Hepatocyte (in vitro differentiated cells): ENCODE measurements around the gene SHBG. TPM values are rescaled to one million over a fixed set of nuclear protein-coding genes. Genes with fewer than 3 reads are reported as not detected.
"Not testable (repeated sequence)": the region's sequence is repeated elsewhere in the genome, so short reads cannot be mapped to it uniquely, and the experiment has no call there.

ENCODE experiments used
- DNase-seq: peaks from one replicate; pipeline ENCODE4 v3.0.0-alpha.2; 2016; ENCODE audit warnings: low spot score
- H2AFZ ChIP-seq: fragments of 200-600 bp; sonication (generic); 2 replicates; pipeline ENCODE4 v1.6.0; 2016; ENCODE audit warnings: antibody characterized with exemption, mild to moderate bottlenecking
- H3K27ac ChIP-seq: fragments of 200-600 bp; sonication (generic); 2 replicates; pipeline ENCODE4 v1.5.1; 2016; ENCODE audit warnings: mild to moderate bottlenecking
- H3K27me3 ChIP-seq: fragments of 200-600 bp; sonication (generic); 2 replicates; pipeline ENCODE4 v1.6.1; 2016
- H3K36me3 ChIP-seq: fragments of 200-600 bp; sonication (generic); replicated peaks from 2 replicates; pipeline ENCODE4 v1.5.1; 2016; ENCODE audit warnings: low read depth; ENCODE audit not compliant: insufficient read depth
- H3K4me1 ChIP-seq: fragments of 200-600 bp; sonication (generic); 2 replicates; pipeline ENCODE4 v1.5.1; 2016; ENCODE audit warnings: mild to moderate bottlenecking, moderate library complexity; ENCODE audit not compliant: insufficient read depth
- H3K4me2 ChIP-seq: fragments of 200-600 bp; sonication (generic); 2 replicates; pipeline ENCODE4 v1.6.0; 2016
- H3K4me3 ChIP-seq: fragments of 200-600 bp; sonication (generic); 2 replicates; pipeline ENCODE4 v1.5.1; 2016; ENCODE audit warnings: mild to moderate bottlenecking
- H3K79me2 ChIP-seq: fragments of 200-600 bp; sonication (generic); 2 replicates; pipeline ENCODE4 v1.6.0; 2017; ENCODE audit warnings: mild to moderate bottlenecking
- H3K9me2 ChIP-seq: fragments of 200-600 bp; sonication (generic); replicated peaks from 2 replicates; pipeline ENCODE4 v1.6.0; 2017; ENCODE audit warnings: mild to moderate bottlenecking; ENCODE audit not compliant: insufficient read depth
- H3K9me3 ChIP-seq: fragments of 200-600 bp; sonication (generic); 2 replicates; pipeline ENCODE4 v1.5.1; 2016; ENCODE audit warnings: low read depth, mild to moderate bottlenecking
- H4K20me1 ChIP-seq: fragments of 200-600 bp; sonication (generic); 2 replicates; pipeline ENCODE4 v1.6.0; 2016; ENCODE audit warnings: mild to moderate bottlenecking; ENCODE audit not compliant: insufficient read depth, poor library complexity, severe bottlenecking
- CTCF ChIP-seq: fragments of 200-600 bp; sonication (generic); IDR thresholded peaks from 2 replicates; pipeline ENCODE4 v1.5.1; 2016; ENCODE audit warnings: antibody characterized with exemption, mild to moderate bottlenecking; ENCODE audit not compliant: poor library complexity
- EZH2 ChIP-seq: fragments of 200-600 bp; sonication (generic); IDR thresholded peaks from 2 replicates; pipeline ENCODE4 v1.6.1; 2016; ENCODE audit warnings: antibody characterized with exemption, mild to moderate bottlenecking, borderline replicate concordance
- EZH2phosphoT487 ChIP-seq: fragments of 200-600 bp; sonication (generic); IDR thresholded peaks from one replicate; pipeline ENCODE4 v1.6.1; 2018; ENCODE audit warnings: antibody characterized with exemption, mild to moderate bottlenecking, low read depth, moderate library complexity; ENCODE audit not compliant: unreplicated experiment, severe bottlenecking
- WGBS: methylation state at CpG from one replicate; pipeline ENCODE4 v1.1.6; 2016; ENCODE audit warnings: low lambda C conversion rate; ENCODE audit errors: missing lambda C conversion rate; 5-methylcytosine and 5-hydroxymethylcytosine counted together
- polyA plus RNA-seq: library from polyadenylated mRNA; unstranded; fragments of >200 nt; fragmentation: Nextera tagmentation; extraction: Ambion mirVana; gene quantifications from 2 replicates; pipeline ENCODE4 v1.2.1, GENCODE V29; 2016
- total RNA-seq: library from RNA; depleted of rRNA; stranded (reverse); fragments of >200 nt; gene quantifications from 2 replicates; pipeline ENCODE4 v1.2.3, GENCODE V29; 2014

Gene SHBG
- total and polyA plus RNA-seq, 2 experiments from 2014 or later, result 5.3 to 9.0 TPM

GRCh38 chr17:7633093-7633492 lies 3.2 kb downstream of the SHBG start:
- H3K4me3 ChIP-seq, result no peak overlapping the region
- no peak overlapping the region for H3K27ac ChIP-seq
- no peak for TF ChIP-seq EZH2
- TF ChIP-seq CTCF, result no peak
- TF ChIP-seq EZH2phosphoT487, result no peak
- no peaks in the 10 kb centered on the region for H3K9me2 ChIP-seq
- no peaks in the 10 kb centered on the region for H3K79me2 ChIP-seq
- WGBS, result 85% methylated on average over 2 of the region's 2 CpGs
- H3K9me3 ChIP-seq, result no peaks in the 10 kb centered on the region
- H3K4me1 ChIP-seq, result peaks cover 5% of the 10 kb centered on the region
- H3K36me3 ChIP-seq, result no peaks in the 10 kb centered on the region
- H3K4me2 ChIP-seq, result no peak overlapping the region
- H4K20me1 ChIP-seq, result no peaks in the 10 kb centered on the region
- H2AFZ ChIP-seq, result no peak overlapping the region
- DNase-seq, result no peak
- H3K27me3 ChIP-seq, result no peaks in the 10 kb centered on the region

- H3K36me3 ChIP-seq, result no peaks in the 10 kb centered on the region
- H2AFZ ChIP-seq, result no peak overlapping the region
- 34% methylated on average over 5 of the region's 5 CpGs for WGBS
- no peaks in the 10 kb centered on the region for H3K27me3 ChIP-seq
- no peaks in the 10 kb centered on the region for H3K9me2 ChIP-seq
- no peak overlapping the region for H3K27ac ChIP-seq
- H3K9me3 ChIP-seq, result no peaks in the 10 kb centered on the region
- H3K4me1 ChIP-seq, result peaks cover 3% of the 10 kb centered on the region
- no peak overlapping the region for H3K4me2 ChIP-seq
- H4K20me1 ChIP-seq, result no peaks in the 10 kb centered on the region
- H3K4me3 ChIP-seq, result no peak overlapping the region
- peak; percentile 72 for DNase-seq
- TF ChIP-seq CTCF (peak; percentile 61), EZH2phosphoT487 (no peak), EZH2 (no peak)
- H3K79me2 ChIP-seq, result no peaks in the 10 kb centered on the region
Measured at GRCh38 chr17:7634384-7634783, 4.4 kb downstream of the SHBG start.

GRCh38 chr17:7636163-7636562 lies 6.2 kb downstream of the SHBG start:
- no peak overlapping the region for H3K4me2 ChIP-seq
- no peaks in the 10 kb centered on the region for H3K9me2 ChIP-seq
- H4K20me1 ChIP-seq, result no peaks in the 10 kb centered on the region
- no peaks in the 10 kb centered on the region for H3K9me3 ChIP-seq
- H3K27ac ChIP-seq, result no peak overlapping the region
- H3K79me2 ChIP-seq, result no peaks in the 10 kb centered on the region
- 68% methylated on average over 5 of the region's 5 CpGs for WGBS
- no peaks in the 10 kb centered on the region for H3K36me3 ChIP-seq
- H2AFZ ChIP-seq, result no peak overlapping the region
- H3K4me1 ChIP-seq, result no peaks in the 10 kb centered on the region
- TF ChIP-seq CTCF (no peak), EZH2phosphoT487 (no peak), EZH2 (no peak)
- no peaks in the 10 kb centered on the region for H3K27me3 ChIP-seq
- H3K4me3 ChIP-seq, result no peak overlapping the region
- DNase-seq, result no peak

- Histone ChIP-seq H3K27ac (no peak overlapping the region), H3K79me2 (no peaks in the 10 kb centered on the region), H3K4me2 (no peak overlapping the region), H3K27me3 (no peaks in the 10 kb centered on the region), H3K9me2 (no peaks in the 10 kb centered on the region), H3K4me1 (no peaks in the 10 kb centered on the region), H2AFZ (no peak overlapping the region), H3K4me3 (no peak overlapping the region), H4K20me1 (no peaks in the 10 kb centered on the region), H3K36me3 (no peaks in the 10 kb centered on the region), H3K9me3 (no peaks in the 10 kb centered on the region)
- no peak for TF ChIP-seq EZH2
- TF ChIP-seq CTCF, result no peak
- no peak for TF ChIP-seq EZH2phosphoT487
- DNase-seq, result no peak
- 99% methylated on average over 24 of the region's 26 CpGs for WGBS
Measured at GRCh38 chr17:7640783-7641182, 10.8 kb downstream of the SHBG start.

- not testable (repeated sequence) for H2AFZ ChIP-seq, H3K79me2 ChIP-seq, H3K27me3 ChIP-seq, H3K4me1 ChIP-seq, DNase-seq, H3K9me2 ChIP-seq, H3K4me2 ChIP-seq, H3K4me3 ChIP-seq, H3K27ac ChIP-seq, H3K9me3 ChIP-seq, H3K36me3 ChIP-seq, H4K20me1 ChIP-seq
- WGBS, result 72% methylated on average over 7 of the region's 7 CpGs
Measured at GRCh38 chr17:7641635-7642034, 11.7 kb downstream of the SHBG start.
